Suprapubic skin (tissue), 3 donors: Measurements from ENCODE around the gene MCM9.

ENCODE experiments used
- CTCF ChIP-seq, 2 donors: fragments of 200-600 bp in 1 of 2; fragments of 450-650 bp in 1 of 2; sonication (generic) in 1 of 2; IDR thresholded peaks; one replicate each; pipeline ENCODE4 v1.5.1; 2016 to 2019; ENCODE audit warnings: antibody characterized with exemption in 2 of 2, mild to moderate bottlenecking in 1 of 2, moderate library complexity in 1 of 2
- EP300 ChIP-seq: sonication (generic); formaldehyde crosslinking; IDR thresholded peaks from one replicate; pipeline ENCODE4 v1.6.1; 2017; ENCODE audit warnings: antibody characterized with exemption
- POLR2A ChIP-seq, 2 donors: fragments of 450-650 bp; IDR thresholded peaks; one replicate each; pipeline ENCODE4 v1.6.1; 2017; ENCODE audit warnings: antibody characterized with exemption in 2 of 2, mild to moderate bottlenecking in 2 of 2, moderate library complexity in 2 of 2

GRCh38 chr6:118893064-118893806 lies 41.7 kb downstream of the MCM9 start:
- no peak for TF ChIP-seq CTCF (IDR thresholded peaks at IDR 0.05)
- TF ChIP-seq POLR2A (IDR thresholded peaks at IDR 0.05) = no peak
- TF ChIP-seq EP300 = no peak
